IPS DF 6.9 (cell line): ENCODE data around the gene ARID4A.

Source experiments
- DNase-seq: peaks from one replicate; pipeline ENCODE4 v3.0.0-alpha.2; 2013; ENCODE audit warnings: low read depth, low spot score
- H3K27ac ChIP-seq: one replicate; pipeline ENCODE4 v1.5.1; 2013; ENCODE audit warnings: low read length, control low read depth
- H3K27me3 ChIP-seq: 2 replicates; pipeline ENCODE4 v1.6.1; 2013; ENCODE audit warnings: mild to moderate bottlenecking, low read length; ENCODE audit not compliant: control insufficient read depth, insufficient read depth
- H3K36me3 ChIP-seq: 2 replicates; pipeline ENCODE4 v1.6.1; 2013; ENCODE audit warnings: low read length; ENCODE audit not compliant: control insufficient read depth, insufficient read depth
- H3K4me1 ChIP-seq: 2 replicates; pipeline ENCODE4 v1.6.1; 2013; ENCODE audit warnings: low read length; ENCODE audit not compliant: control insufficient read depth, insufficient read depth
- H3K4me3 ChIP-seq: 2 replicates; pipeline ENCODE4 v1.5.1; 2013; ENCODE audit warnings: mild to moderate bottlenecking, low read length
- H3K9me3 ChIP-seq: 2 replicates; pipeline ENCODE4 v1.6.1; 2013; ENCODE audit warnings: low read length, inconsistent platforms; ENCODE audit not compliant: control insufficient read depth, insufficient read depth
- WGBS: extraction: QIAGEN DNeasy Blood & Tissue Kit; methylation state at CpG from one replicate; pipeline ENCODE4 v1.1.7; 2013; ENCODE audit warnings: mixed read lengths, missing lambda C conversion rate; ENCODE audit not compliant: insufficient read length, insufficient coverage; 5-methylcytosine and 5-hydroxymethylcytosine counted together

ARID4A gene

DNA sequence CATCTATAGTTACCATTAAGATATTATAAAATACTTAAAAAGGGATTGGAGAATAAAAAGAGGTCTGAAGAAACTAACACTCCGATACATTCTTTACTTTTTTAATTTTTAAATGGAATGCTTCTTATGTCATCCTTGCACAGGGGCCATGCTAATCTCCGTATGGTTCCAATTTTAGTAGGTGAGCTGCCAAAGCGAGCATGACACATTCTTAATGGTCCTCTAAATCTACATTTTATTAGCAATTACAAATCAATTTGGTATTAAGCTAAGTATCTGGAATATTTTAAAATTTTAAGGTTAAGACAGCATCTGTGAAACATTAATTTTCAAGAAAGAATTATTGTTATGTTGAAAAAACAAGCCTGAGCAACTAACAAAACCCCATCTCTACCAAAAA lies 6.2 kb upstream of the ARID4A start:
- Histone ChIP-seq H3K4me1 (no peaks in the 10 kb centered on the region), H3K27ac (no peak overlapping the region), H3K36me3 (peaks cover 12% of the 10 kb centered on the region; the same call in 1 of the 2 replicates), H3K9me3 (no peaks in the 10 kb centered on the region), H3K27me3 (no peaks in the 10 kb centered on the region), H3K4me3 (no peak overlapping the region)
- no peak for DNase-seq
- WGBS, result no CpG with 5 or more reads among the region's 3 CpGs

DNA sequence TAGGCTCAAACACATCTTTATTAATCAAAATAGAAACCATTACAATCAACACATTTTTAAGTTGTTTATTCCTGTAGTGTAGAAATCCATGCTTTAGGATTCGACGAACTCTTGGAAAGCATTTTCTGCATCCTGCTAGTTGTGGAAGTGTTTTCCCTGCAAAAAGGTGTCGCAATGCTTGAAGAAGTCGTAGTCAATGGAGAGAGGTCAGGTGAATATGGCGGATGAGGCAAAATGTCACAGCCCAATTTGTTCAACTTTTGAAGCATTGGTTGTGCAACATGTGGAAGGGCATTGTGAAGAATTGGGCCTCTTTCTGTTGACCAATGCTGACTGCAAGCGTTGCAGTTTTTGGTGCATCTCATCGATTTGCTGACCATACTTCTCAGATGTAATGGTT lies 4.2 kb upstream of the ARID4A start:
- Histone ChIP-seq H3K36me3 (peaks cover 12% of the 10 kb centered on the region; the same call in 1 of the 2 replicates), H3K9me3 (no peaks in the 10 kb centered on the region), H3K27me3 (no peaks in the 10 kb centered on the region), H3K27ac (no peak overlapping the region), H3K4me3 (no peak overlapping the region), H3K4me1 (no peaks in the 10 kb centered on the region)
- WGBS, result no CpG with 5 or more reads among the region's 7 CpGs
- no peak for DNase-seq

GRCh38 chr14:58296726-58297125 lies 1.6 kb upstream of the ARID4A start:
- DNase-seq, result no peak
- no peaks in the 10 kb centered on the region for H3K4me1 ChIP-seq
- no CpG with 5 or more reads among the region's 3 CpGs for WGBS
- no peaks in the 10 kb centered on the region for H3K27me3 ChIP-seq
- H3K27ac ChIP-seq, result no peak overlapping the region
- no peaks in the 10 kb centered on the region for H3K9me3 ChIP-seq
- peak overlapping the region; percentile 97; the same call in 1 of the 2 replicates for H3K4me3 ChIP-seq
- peaks cover 9% of the 10 kb centered on the region; the same call in 1 of the 2 replicates for H3K36me3 ChIP-seq

GRCh38 chr14:58297412-58297761 lies 968 bp upstream of the ARID4A start:
- Histone ChIP-seq H3K4me3 (peak overlapping the region; percentile 97), H3K27me3 (no peaks in the 10 kb centered on the region), H3K27ac (no peak overlapping the region), H3K4me1 (no peaks in the 10 kb centered on the region), H3K9me3 (no peaks in the 10 kb centered on the region), H3K36me3 (peaks cover 9% of the 10 kb centered on the region; the same call in 1 of the 2 replicates)
- no CpG with 5 or more reads among the region's 10 CpGs for WGBS
- no peak for DNase-seq

DNA sequence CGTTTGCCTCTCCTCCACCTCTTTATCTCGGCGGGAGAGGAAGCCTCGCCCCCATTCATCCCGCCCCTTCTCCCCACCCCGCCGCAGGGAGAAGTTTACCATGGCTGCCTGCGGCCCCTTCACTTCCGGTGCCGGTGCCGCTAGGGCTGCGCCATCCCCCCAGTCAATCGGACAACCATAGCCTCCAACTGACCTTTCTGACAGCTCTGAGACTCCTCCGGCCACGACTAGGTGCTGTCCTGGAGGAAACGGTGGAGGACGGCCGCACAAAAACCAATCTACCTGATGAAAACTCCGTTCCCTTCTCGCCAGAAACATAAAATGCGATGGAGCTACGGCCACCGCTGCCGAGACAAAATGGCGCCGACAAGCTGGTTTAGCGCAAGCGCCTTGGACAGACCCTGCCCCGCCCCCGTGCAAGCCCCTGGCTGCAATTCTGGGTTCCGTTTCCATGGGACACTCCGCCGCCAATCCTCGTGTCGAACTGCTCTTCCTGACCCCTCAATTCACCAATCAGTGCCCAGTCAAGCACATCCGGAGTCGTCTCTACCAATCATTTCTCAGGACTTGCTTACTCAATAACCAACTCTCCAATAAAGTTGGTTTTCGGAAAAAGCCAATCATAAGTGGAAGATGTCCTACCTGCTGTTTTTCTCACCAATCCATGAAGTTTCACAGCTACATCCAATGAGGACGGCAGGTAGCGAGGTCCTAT lies 436 bp upstream of the ARID4A start:
- Histone ChIP-seq H3K27me3 (no peaks in the 10 kb centered on the region), H3K9me3 (no peaks in the 10 kb centered on the region), H3K4me1 (no peaks in the 10 kb centered on the region), H3K27ac (no peak overlapping the region), H3K36me3 (peaks cover 9% of the 10 kb centered on the region; the same call in 1 of the 2 replicates), H3K4me3 (peak overlapping the region; percentile 97)
- no CpG with 5 or more reads among the region's 40 CpGs for WGBS
- DNase-seq, result peak; percentile 99

DNA sequence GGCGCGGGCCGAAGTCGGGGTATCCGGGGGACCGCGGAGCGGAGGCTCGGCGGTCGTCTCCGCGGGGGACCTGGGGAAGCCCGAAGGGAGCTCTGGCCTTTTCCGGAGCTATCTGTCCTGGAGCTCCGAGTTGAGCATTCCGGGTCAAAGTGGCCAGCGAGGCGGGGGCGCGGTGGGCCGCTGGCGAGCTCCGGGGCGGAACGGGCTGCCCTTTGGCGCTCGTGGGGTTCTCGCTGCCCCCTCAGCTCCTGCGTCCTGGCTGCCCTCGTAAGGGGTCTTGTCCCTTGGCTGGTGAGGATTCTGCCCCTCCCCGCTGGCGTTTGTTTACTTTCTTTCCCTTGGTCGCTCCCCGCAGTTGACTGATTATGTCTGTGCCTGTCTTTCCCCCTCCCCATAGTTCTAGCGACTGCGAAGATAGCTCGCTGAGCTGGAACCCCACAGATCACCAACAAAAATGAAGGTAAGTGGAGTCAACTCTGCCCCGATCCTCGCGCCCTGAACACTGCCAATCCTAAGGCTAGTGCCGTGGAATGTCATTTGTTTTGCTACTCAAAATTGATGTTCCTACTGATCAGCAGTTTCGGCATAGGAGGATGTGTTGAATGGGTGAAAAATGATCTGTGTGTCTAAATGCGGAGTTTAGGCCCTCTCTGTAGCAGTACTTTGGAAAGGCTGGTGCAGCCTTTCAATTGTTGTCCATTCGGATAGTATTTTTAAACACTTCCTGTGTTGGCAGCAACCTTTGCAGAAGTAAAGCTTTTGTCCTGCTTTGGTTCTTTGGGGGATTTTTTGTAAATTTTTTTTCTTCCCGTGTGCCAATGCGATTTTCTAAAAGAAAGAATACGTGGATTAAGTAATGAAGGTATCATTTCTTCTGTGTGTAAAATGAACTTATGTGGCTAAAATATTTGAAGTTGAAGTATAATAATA lies 1.3 kb downstream of the ARID4A start:
- Histone ChIP-seq H3K4me1 (no peaks in the 10 kb centered on the region), H3K4me3 (peak overlapping the region; percentile 51), H3K9me3 (no peaks in the 10 kb centered on the region), H3K27me3 (no peaks in the 10 kb centered on the region), H3K27ac (no peak overlapping the region), H3K36me3 (peaks cover under 1% of the 10 kb centered on the region; the same call in 1 of the 2 replicates)
- DNase-seq, result no peak
- 100% methylated on average over 1 of the region's 48 CpGs for WGBS

DNA sequence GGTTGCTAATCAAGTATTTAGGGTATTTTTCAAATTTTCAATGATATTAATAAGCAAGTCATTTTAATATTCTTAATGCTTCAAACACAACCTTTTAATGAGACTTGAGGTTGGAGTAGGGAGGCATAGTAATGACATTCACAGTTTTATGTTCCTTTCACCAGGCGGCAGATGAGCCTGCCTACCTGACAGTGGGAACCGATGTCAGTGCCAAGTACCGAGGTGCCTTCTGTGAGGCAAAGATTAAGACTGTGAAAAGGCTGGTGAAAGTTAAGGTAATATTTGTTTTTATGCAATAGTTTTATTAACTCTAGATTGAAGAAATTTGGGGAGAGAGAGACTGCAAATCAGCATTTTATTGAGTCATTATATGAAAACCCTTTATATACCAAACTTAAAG lies 3.1 kb downstream of the ARID4A start:
- no peaks in the 10 kb centered on the region for H3K9me3 ChIP-seq
- DNase-seq, result no peak
- H3K4me1 ChIP-seq, result no peaks in the 10 kb centered on the region
- WGBS, result no CpG with 5 or more reads among the region's 3 CpGs
- H3K4me3 ChIP-seq, result no peak overlapping the region
- no peak overlapping the region for H3K27ac ChIP-seq
- H3K27me3 ChIP-seq, result no peaks in the 10 kb centered on the region
- no peaks in the 10 kb centered on the region for H3K36me3 ChIP-seq

- no peak overlapping the region for H3K4me3 ChIP-seq
- no peaks in the 10 kb centered on the region for H3K27me3 ChIP-seq
- no CpG with 5 or more reads among the region's 2 CpGs for WGBS
- no peak overlapping the region for H3K27ac ChIP-seq
- no peaks in the 10 kb centered on the region for H3K9me3 ChIP-seq
- DNase-seq, result no peak
- H3K4me1 ChIP-seq, result no peaks in the 10 kb centered on the region
- no peaks in the 10 kb centered on the region for H3K36me3 ChIP-seq
These were observed 7.4 kb downstream of the ARID4A start for GRCh38 chr14:58305730-58306129.

DNA sequence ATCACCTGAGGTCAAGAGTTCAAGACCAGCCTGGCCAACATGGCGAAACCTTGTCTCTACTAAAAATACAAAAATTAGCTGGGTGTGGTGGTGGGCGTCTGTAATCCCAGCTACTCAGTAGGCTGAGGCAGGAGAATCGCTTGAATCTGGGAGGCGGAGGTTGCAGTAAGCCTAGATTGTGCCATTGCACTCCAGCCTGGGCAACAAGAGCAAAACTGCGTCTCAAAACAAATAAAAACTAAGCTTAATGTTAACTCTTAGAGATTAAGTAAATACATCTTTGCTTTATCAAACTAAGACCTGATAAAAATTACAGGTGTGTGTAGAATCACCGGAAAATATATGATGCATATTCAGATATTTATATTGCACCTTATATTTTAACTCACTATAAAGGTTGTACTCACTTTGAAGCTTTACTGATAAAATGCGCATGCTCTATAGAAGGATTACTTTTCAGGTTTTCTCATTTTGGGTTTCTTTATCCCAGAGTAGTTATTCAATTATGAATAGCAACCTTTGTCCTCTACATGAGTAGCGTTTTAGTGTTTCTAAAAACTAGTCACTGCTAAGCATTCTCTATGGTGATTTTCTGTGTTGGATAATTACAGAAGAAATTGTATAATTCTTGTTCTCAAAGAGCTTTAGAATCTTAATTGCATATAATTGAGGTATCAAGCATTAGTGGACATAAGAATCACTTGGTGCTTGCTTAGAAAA lies 9.4 kb downstream of the ARID4A start:
- Histone ChIP-seq H3K27ac (no peak overlapping the region), H3K36me3 (no peaks in the 10 kb centered on the region), H3K4me1 (no peaks in the 10 kb centered on the region), H3K9me3 (no peaks in the 10 kb centered on the region), H3K27me3 (no peaks in the 10 kb centered on the region), H3K4me3 (no peak overlapping the region)
- DNase-seq, result no peak
- WGBS, result no CpG with 5 or more reads among the region's 8 CpGs

- Histone ChIP-seq H3K36me3 (no peaks in the 10 kb centered on the region), H3K27me3 (no peaks in the 10 kb centered on the region), H3K9me3 (no peaks in the 10 kb centered on the region), H3K4me3 (no peak overlapping the region), H3K27ac (no peak overlapping the region), H3K4me1 (no peaks in the 10 kb centered on the region)
- no CpG with 5 or more reads among the region's 2 CpGs for WGBS
- DNase-seq, result no peak
These were observed 10.7 kb downstream of the ARID4A start for GRCh38 chr14:58309086-58309485.
